ENCODE results near the gene RNF227.

Gene RNF227

GRCh38 chr17:7910711-7911110 is 5.4 kb downstream of the RNF227 start:
- TF ChIP-seq CTCF (IDR thresholded peaks at IDR 0.05), result no peak

DNA sequence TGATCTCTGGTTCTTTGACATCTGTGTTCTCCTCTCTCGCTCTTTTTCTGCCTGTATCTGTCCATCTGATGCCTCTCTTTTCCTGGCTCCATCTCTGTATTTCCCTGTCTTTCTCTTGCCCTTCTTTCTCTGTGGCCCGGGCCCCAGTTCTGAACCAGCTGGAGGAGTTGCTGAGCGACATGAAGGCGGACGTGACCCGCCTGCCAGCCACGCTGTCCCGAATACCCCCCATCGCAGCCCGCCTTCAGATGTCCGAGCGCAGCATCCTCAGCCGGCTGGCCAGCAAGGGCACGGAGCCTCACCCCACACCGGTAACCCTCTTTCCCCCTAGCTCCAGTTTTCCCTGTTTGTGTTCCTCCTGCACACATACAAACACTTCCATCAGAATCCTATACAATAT is 5.8 kb downstream of the RNF227 start:
- TF ChIP-seq CTCF (IDR thresholded peaks at IDR 0.05), result no peak

DNA sequence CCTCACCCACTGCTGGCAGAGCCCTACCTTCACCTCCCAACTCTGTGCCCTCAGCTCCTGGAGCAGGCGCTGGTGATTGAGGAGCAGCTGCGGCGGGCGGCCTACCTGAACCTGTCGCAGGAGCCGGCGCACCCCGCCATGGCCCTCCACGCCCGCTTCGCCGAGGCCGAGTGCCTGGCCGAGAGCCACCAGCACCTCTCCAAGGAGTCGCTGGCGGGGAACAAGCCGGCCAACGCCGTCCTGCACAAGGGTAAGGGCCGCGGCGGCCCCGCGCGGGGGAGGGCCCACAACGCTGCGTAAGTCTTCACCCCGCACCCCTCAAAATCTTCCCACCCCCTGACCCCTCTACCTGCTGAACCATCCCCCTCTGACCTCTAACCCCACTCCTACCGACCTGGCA is 7.0 kb downstream of the RNF227 start:
- TF ChIP-seq CTCF (IDR thresholded peaks at IDR 0.05), result no peak

- no peak for TF ChIP-seq CTCF (IDR thresholded peaks at IDR 0.05)
These were observed 12.7 kb downstream of the RNF227 start for GRCh38 chr17:7903154-7904103.

DNA sequence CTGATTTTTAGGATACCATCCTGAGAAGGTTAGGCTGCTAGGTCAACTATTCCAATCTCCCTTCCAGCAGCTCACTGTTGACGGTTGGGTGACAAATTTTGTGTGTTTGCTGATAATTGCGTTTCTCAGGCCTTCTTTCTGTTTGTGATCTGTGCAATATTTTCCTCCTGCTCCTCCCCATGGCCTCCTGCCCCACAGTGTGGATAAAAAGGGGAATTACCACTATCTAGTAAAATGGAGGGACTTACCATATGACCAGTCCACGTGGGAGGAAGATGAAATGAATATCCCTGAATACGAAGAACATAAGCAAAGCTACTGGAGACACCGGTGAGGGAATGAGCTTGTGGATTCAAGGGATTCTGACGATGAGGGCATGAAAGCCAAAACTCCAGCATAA is 18.3 kb downstream of the RNF227 start:
- no peak for TF ChIP-seq CTCF (IDR thresholded peaks at IDR 0.05)

DNA sequence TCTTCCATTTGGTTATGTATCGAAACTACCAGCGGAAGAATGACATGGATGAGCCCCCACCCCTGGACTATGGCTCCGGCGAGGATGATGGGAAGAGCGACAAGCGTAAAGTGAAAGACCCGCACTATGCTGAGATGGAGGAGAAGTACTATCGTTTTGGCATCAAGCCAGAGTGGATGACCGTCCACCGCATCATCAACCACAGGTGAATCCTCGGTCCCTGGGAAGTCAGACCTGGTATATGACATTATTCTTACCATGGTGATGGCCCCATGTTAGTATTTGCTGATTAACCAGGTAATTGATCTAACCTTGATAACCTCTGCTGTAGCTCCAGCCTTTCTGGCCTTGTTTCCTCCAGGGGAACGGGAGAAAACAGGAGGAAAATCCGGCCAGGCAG is 19.0 kb downstream of the RNF227 start:
- TF ChIP-seq CTCF (IDR thresholded peaks at IDR 0.05), result no peak

GRCh38 chr17:7894866-7895265 is 21.2 kb downstream of the RNF227 start:
- no peak for TF ChIP-seq CTCF (IDR thresholded peaks at IDR 0.05)

All from LNCAP (cell line).